Neural crest cell (in vitro differentiated cells): ENCODE measurements around the gene SBK1. TPM values are rescaled to one million over a fixed set of nuclear protein-coding genes. Genes with fewer than 3 reads are reported as not detected.
A peak's percentile ranks its signal among the peaks of the same experiment; 100 is the strongest.

Experiments
- DNase-seq: peaks from one replicate; pipeline ENCODE4 v3.0.0; 2021; ENCODE audit warnings: low read depth, mixed read lengths, low spot score
- H3K27ac Mint-ChIP-seq: one replicate; pipeline ENCODE4 v1.8.0; 2021; ENCODE audit warnings: mild to moderate bottlenecking, mixed read lengths; ENCODE audit not compliant: unreplicated experiment
- H3K27me3 Mint-ChIP-seq: 2 replicates; pipeline ENCODE4 v1.8.0; 2021; ENCODE audit warnings: low read depth, mild to moderate bottlenecking, mixed read lengths
- H3K36me3 Mint-ChIP-seq: 2 replicates; pipeline ENCODE4 v1.8.0; 2021; ENCODE audit warnings: low read depth, mild to moderate bottlenecking, mixed read lengths
- H3K4me1 Mint-ChIP-seq: 2 replicates; pipeline ENCODE4 v1.8.0; 2021; ENCODE audit warnings: mixed read lengths
- H3K4me3 Mint-ChIP-seq: one replicate; pipeline ENCODE4 v1.8.0; 2021; ENCODE audit warnings: mild to moderate bottlenecking, mixed read lengths
- H3K9me3 Mint-ChIP-seq: 2 replicates; pipeline ENCODE4 v1.8.0; 2021; ENCODE audit warnings: mixed read lengths
- CTCF ChIP-seq: fragments of 200-600 bp; sonication (generic); conservative IDR thresholded peaks from 2 replicates; pipeline ENCODE4 v1.5.0; 2021; ENCODE audit warnings: antibody characterized with exemption, mild to moderate bottlenecking
- total RNA-seq: library from RNA; stranded (reverse); gene quantifications from 2 replicates; pipeline ENCODE4 v1.2.1, GENCODE V29; 2021

Gene SBK1
- total RNA-seq, 1 donor from 2014 or later: 79.0 TPM

GRCh38 chr16:28295276-28295675, 3.0 kb downstream of the SBK1 start:
- DNase-seq: no peak
- Mint-ChIP-seq H3K27me3 (no peaks in the 10 kb centered on the region), H3K27ac (no peak overlapping the region), H3K4me3 (peak overlapping the region; percentile 95), H3K9me3 (no peaks in the 10 kb centered on the region), H3K4me1 (peaks cover 39% of the 10 kb centered on the region), H3K36me3 (peaks cover 3% of the 10 kb centered on the region)
- TF ChIP-seq CTCF: no peak

GRCh38 chr16:28297308-28297707, 5.0 kb downstream of the SBK1 start:
- H3K9me3 Mint-ChIP-seq: no peaks in the 10 kb centered on the region
- H3K27me3 Mint-ChIP-seq: no peaks in the 10 kb centered on the region
- no peak for DNase-seq
- H3K36me3 Mint-ChIP-seq: peaks cover 3% of the 10 kb centered on the region
- TF ChIP-seq CTCF: no peak
- H3K4me1 Mint-ChIP-seq: peaks cover 23% of the 10 kb centered on the region
- H3K27ac Mint-ChIP-seq: no peak overlapping the region
- no peak overlapping the region for H3K4me3 Mint-ChIP-seq

- no peak overlapping the region for H3K27ac Mint-ChIP-seq
- no peak overlapping the region for H3K4me3 Mint-ChIP-seq
- no peak for DNase-seq
- no peak for TF ChIP-seq CTCF
- peaks cover 3% of the 10 kb centered on the region for H3K36me3 Mint-ChIP-seq
- H3K9me3 Mint-ChIP-seq: no peaks in the 10 kb centered on the region
- no peaks in the 10 kb centered on the region for H3K27me3 Mint-ChIP-seq
- peaks cover 23% of the 10 kb centered on the region for H3K4me1 Mint-ChIP-seq
These were observed 5.6 kb downstream of the SBK1 start for GRCh38 chr16:28297784-28298510.

- no peak for DNase-seq
- Mint-ChIP-seq H3K4me3 (peak overlapping the region; percentile 41), H3K4me1 (peaks cover 23% of the 10 kb centered on the region), H3K36me3 (peaks cover 3% of the 10 kb centered on the region), H3K27me3 (no peaks in the 10 kb centered on the region), H3K9me3 (no peaks in the 10 kb centered on the region), H3K27ac (no peak overlapping the region)
- no peak for TF ChIP-seq CTCF
These were observed 6.2 kb downstream of the SBK1 start for GRCh38 chr16:28298511-28298878.

- Mint-ChIP-seq H3K36me3 (peaks cover 6% of the 10 kb centered on the region), H3K4me3 (no peak overlapping the region), H3K9me3 (no peaks in the 10 kb centered on the region), H3K4me1 (peaks cover 7% of the 10 kb centered on the region), H3K27me3 (no peaks in the 10 kb centered on the region), H3K27ac (no peak overlapping the region)
- no peak for TF ChIP-seq CTCF
- DNase-seq: no peak
These were observed 8.0 kb downstream of the SBK1 start for GRCh38 chr16:28300327-28300726.
